HL-60 (cell line): ENCODE data around the gene SRSF12.
A peak's percentile ranks its signal among the peaks of the same experiment; 100 is the strongest.

Experiments used
- DNase-seq, 2 experiments: peaks; one replicate each; pipeline ENCODE4 v3.0.0-alpha.2; 2010 to 2020; ENCODE audit warnings: low read depth in 1 of 2, low spot score in 1 of 2
- H3K27ac ChIP-seq: fragments of 250-450 bp; sonication (Bioruptor Pico); replicated peaks from 2 replicates; pipeline ENCODE4 v1.5.1; 2020; ENCODE audit warnings: mild to moderate bottlenecking, moderate library complexity
- H3K27me3 ChIP-seq: fragments of 250-450 bp; sonication (Bioruptor Pico); 2 replicates; pipeline ENCODE4 v1.5.1; 2021; ENCODE audit warnings: mild to moderate bottlenecking, moderate library complexity; ENCODE audit not compliant: insufficient read depth, poor library complexity, severe bottlenecking
- H3K4me3 ChIP-seq: replicated peaks from 2 replicates; pipeline ENCODE4 v1.5.1; 2011; ENCODE audit warnings: mild to moderate bottlenecking, control low read depth, low read length; ENCODE audit not compliant: insufficient read depth
- GABPA ChIP-seq: IDR thresholded peaks from 2 replicates; pipeline ENCODE4 v1.6.1; 2012; ENCODE audit warnings: low read depth
- POLR2AphosphoS5 ChIP-seq: IDR thresholded peaks from 2 replicates; pipeline ENCODE4 v1.6.1; 2012; ENCODE audit warnings: low read depth
- SPI1 ChIP-seq: IDR thresholded peaks from 2 replicates; pipeline ENCODE4 v1.6.1; 2012; ENCODE audit warnings: low read depth, mild to moderate bottlenecking, borderline replicate concordance
- long read RNA-seq: library from polyadenylated mRNA; unstranded; transcript quantifications from one replicate; pipeline ENCODE4 v2.0.0, GENCODE V29; 2020
- TF ChIP-seq, protein P1 (sequence below): IDR thresholded peaks from 2 replicates; pipeline ENCODE4 v1.6.1; 2012; ENCODE audit warnings: low read depth; ENCODE audit not compliant: insufficient replicate concordance
- TF ChIP-seq, protein P2 (sequence below): IDR thresholded peaks from one replicate; pipeline ENCODE4 v1.5.1; 2011; ENCODE audit warnings: low read length, control low read depth, inconsistent platforms; ENCODE audit not compliant: insufficient read depth

Gene SRSF12
- long read RNA-seq, result 0 reads

DNA sequence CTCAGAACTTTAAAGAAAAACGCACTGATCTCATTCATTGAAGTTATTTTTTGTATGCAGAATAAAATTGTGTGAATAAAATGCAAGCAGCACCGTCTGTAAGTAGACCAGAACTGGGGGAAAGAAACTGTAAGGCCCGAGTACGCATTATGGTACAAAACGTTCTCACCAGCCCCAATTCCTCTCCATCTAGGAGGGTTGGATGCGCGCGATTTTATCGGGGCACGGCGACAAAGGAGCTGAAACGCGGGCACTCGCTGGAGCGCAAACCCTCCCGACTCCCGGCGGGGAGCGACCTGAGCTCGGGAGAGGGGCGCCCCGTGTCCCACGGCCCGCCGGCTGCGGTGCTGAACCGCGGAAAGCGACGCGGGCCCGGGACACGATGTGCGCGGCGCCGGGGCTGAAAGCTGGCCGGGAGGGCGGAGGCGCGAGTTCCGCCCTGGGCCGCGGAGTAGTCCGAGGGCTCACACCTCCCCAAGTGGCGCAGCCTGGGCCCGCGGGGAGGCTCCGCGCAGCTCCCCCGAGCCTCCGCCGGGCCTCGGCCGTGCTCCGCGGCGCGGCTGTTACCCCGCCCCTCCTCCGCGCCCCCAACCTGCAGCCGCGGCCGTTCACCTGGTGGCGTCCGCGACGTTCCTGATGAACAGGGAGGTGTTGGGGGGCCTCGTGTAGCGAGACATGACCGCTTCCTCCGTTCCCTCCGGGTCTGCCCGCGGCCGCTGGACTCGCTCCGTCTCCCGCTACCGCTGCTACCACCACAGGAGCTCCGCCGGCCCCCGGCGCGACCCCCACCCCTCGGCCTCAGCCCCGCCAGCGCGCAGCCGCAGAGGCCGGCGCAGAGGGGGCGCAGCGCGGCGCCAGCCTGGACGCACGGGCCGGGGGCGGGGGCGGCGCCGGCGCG, at the start of gene SRSF12:
SRSF12 (minus strand) TSS at position 861 of the 898 bp plus-strand sequence; CDS start at position 677, 184 bp downstream.
- H3K27me3 ChIP-seq, result no peaks in the 10 kb centered on the region
- peak within 1 kb of the TSS; percentile 38; the same call in 1 of the 2 replicates for H3K27ac ChIP-seq
- peak in 1 of 2 experiments; percentile 50 for DNase-seq
- TF ChIP-seq POLR2AphosphoS5, result 0 out of 2 replicates have a peak, but pooled peaks have one; percentile 29
- TF ChIP-seq SPI1, result peak; percentile 8; the same call in 1 of the 2 replicates
- TF ChIP-seq, protein P1, sequence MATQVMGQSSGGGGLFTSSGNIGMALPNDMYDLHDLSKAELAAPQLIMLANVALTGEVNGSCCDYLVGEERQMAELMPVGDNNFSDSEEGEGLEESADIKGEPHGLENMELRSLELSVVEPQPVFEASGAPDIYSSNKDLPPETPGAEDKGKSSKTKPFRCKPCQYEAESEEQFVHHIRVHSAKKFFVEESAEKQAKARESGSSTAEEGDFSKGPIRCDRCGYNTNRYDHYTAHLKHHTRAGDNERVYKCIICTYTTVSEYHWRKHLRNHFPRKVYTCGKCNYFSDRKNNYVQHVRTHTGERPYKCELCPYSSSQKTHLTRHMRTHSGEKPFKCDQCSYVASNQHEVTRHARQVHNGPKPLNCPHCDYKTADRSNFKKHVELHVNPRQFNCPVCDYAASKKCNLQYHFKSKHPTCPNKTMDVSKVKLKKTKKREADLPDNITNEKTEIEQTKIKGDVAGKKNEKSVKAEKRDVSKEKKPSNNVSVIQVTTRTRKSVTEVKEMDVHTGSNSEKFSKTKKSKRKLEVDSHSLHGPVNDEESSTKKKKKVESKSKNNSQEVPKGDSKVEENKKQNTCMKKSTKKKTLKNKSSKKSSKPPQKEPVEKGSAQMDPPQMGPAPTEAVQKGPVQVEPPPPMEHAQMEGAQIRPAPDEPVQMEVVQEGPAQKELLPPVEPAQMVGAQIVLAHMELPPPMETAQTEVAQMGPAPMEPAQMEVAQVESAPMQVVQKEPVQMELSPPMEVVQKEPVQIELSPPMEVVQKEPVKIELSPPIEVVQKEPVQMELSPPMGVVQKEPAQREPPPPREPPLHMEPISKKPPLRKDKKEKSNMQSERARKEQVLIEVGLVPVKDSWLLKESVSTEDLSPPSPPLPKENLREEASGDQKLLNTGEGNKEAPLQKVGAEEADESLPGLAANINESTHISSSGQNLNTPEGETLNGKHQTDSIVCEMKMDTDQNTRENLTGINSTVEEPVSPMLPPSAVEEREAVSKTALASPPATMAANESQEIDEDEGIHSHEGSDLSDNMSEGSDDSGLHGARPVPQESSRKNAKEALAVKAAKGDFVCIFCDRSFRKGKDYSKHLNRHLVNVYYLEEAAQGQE, result no peak
- TF ChIP-seq, protein P2, sequence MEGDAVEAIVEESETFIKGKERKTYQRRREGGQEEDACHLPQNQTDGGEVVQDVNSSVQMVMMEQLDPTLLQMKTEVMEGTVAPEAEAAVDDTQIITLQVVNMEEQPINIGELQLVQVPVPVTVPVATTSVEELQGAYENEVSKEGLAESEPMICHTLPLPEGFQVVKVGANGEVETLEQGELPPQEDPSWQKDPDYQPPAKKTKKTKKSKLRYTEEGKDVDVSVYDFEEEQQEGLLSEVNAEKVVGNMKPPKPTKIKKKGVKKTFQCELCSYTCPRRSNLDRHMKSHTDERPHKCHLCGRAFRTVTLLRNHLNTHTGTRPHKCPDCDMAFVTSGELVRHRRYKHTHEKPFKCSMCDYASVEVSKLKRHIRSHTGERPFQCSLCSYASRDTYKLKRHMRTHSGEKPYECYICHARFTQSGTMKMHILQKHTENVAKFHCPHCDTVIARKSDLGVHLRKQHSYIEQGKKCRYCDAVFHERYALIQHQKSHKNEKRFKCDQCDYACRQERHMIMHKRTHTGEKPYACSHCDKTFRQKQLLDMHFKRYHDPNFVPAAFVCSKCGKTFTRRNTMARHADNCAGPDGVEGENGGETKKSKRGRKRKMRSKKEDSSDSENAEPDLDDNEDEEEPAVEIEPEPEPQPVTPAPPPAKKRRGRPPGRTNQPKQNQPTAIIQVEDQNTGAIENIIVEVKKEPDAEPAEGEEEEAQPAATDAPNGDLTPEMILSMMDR, result no peak
- TF ChIP-seq GABPA, result 0 out of 2 replicates have a peak, but pooled peaks have one; percentile 10
- H3K4me3 ChIP-seq, result peak within 1 kb of the TSS; percentile 61

DNA sequence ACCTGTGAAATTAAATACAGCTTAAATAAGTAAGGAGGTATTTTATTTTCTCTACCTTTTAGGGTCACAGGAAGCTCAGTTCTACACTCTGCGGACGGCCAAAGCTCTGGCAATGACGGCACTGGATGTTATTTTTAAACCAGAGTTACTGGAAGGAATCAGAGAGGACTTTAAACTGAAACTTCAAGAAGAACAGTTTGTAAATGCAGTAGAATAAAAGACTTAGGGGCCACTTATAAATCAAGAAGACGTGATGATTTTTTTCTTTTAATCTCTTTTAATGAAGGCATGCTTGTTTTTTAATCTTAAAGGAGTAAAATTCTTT, 44.1 kb upstream of the SRSF12 start:
- TF ChIP-seq, protein P1, result no peak
- TF ChIP-seq GABPA (no peak), SPI1 (no peak), POLR2AphosphoS5 (no peak)
- TF ChIP-seq, protein P2, result no peak
- H3K27ac ChIP-seq, result no peak overlapping the region
- DNase-seq, result no peak
- no peak overlapping the region for H3K4me3 ChIP-seq
- H3K27me3 ChIP-seq, result no peaks in the 10 kb centered on the region

DNA sequence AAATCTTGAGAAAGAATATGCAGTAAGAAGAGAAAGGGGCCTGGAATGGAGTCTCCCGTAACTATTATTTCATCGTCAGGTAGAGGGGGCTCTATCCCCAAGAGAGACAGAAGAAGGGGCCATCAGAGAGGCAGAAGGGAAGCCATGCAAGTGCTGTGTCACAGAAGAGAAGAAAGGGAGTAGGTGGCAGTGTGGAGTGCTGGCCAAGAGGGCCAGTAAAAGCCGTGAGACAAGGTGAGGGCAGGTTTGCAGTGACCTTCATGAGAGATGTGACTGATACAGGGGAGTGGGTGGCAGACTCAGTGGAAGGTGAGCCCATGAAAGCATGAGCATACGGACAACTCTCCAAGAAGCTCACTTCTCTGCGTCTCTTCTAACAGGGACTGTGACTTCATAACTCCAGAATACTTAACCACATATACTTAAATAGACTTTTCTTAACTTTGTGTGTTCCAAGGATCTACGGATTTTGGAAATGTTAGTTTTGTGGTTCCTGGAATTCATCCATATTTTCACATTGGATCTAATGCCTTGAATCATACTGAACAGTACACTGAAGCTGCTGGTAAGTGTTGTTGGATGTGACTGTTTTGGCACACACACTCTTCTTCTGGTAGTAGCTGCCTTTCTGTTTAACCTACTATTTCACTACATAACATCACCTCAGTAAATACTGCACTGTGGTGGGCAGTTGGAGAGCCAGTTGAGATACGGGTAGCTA, 43.6 kb upstream of the SRSF12 start:
- no peak for DNase-seq
- H3K4me3 ChIP-seq, result no peak overlapping the region
- no peak overlapping the region for H3K27ac ChIP-seq
- TF ChIP-seq, protein P2, result no peak
- TF ChIP-seq POLR2AphosphoS5 (no peak), SPI1 (no peak), GABPA (no peak)
- TF ChIP-seq, protein P1, result no peak
- no peaks in the 10 kb centered on the region for H3K27me3 ChIP-seq
